KMS-11 (cell line): ENCODE results near the gene USP40.

Experiments used
- H2AFZ ChIP-seq: fragments of 200-600 bp; sonication (generic); 2 replicates; pipeline ENCODE4 v1.6.1; 2016; ENCODE audit warnings: antibody characterized with exemption, mixed run types, low read depth
- H3K27ac ChIP-seq: fragments of 200-600 bp; sonication (generic); 2 replicates; pipeline ENCODE4 v1.6.1; 2016; ENCODE audit warnings: mild to moderate bottlenecking, mixed run types
- H3K27me3 ChIP-seq: fragments of 200-600 bp; sonication (generic); 2 replicates; pipeline ENCODE4 v1.6.1; 2017; ENCODE audit warnings: mild to moderate bottlenecking, low read depth, mixed run types, moderate library complexity; ENCODE audit not compliant: insufficient read depth
- H3K36me3 ChIP-seq: fragments of 200-600 bp; sonication (generic); 2 replicates; pipeline ENCODE4 v1.6.1; 2017; ENCODE audit warnings: mild to moderate bottlenecking, mixed run types; ENCODE audit not compliant: insufficient read depth
- H3K4me1 ChIP-seq: fragments of 200-600 bp; sonication (generic); 2 replicates; pipeline ENCODE4 v1.6.1; 2016; ENCODE audit warnings: mild to moderate bottlenecking, low read depth, mixed run types; ENCODE audit not compliant: poor library complexity, severe bottlenecking
- H3K4me2 ChIP-seq: fragments of 200-600 bp; sonication (generic); 2 replicates; pipeline ENCODE4 v1.7.0; 2016; ENCODE audit warnings: mild to moderate bottlenecking, mixed run types
- H3K4me3 ChIP-seq: fragments of 200-600 bp; sonication (generic); IDR thresholded peaks from 2 replicates; pipeline ENCODE4 v1.6.1; 2017; ENCODE audit warnings: low read depth, low read length, mixed read lengths; ENCODE audit not compliant: insufficient read depth
- H3K79me2 ChIP-seq: fragments of 200-600 bp; sonication (generic); 2 replicates; pipeline ENCODE4 v1.6.1; 2016; ENCODE audit warnings: low read depth, mixed run types; ENCODE audit not compliant: insufficient read depth
- H3K9ac ChIP-seq: fragments of 200-600 bp; sonication (generic); 2 replicates; pipeline ENCODE4 v1.6.1; 2016; ENCODE audit warnings: mild to moderate bottlenecking, mixed run types
- H4K20me1 ChIP-seq: fragments of 200-600 bp; sonication (generic); 2 replicates; pipeline ENCODE4 v1.6.1; 2016; ENCODE audit warnings: mild to moderate bottlenecking, mixed run types; ENCODE audit not compliant: insufficient read depth
- CTCF ChIP-seq: fragments of 200-600 bp; sonication (generic); conservative IDR thresholded peaks from 2 replicates; pipeline ENCODE4 v1.6.1; 2017; ENCODE audit warnings: low read depth, mild to moderate bottlenecking, antibody characterized with exemption, low read length, moderate library complexity, mixed read lengths

Gene USP40

GRCh38 chr2:233546774-233547173 lies 19.8 kb downstream of the USP40 start:
- H3K36me3 ChIP-seq, result no peaks in the 10 kb centered on the region
- TF ChIP-seq CTCF, result no peak
- no peak overlapping the region for H3K9ac ChIP-seq
- no peak overlapping the region for H3K27ac ChIP-seq
- H3K79me2 ChIP-seq, result no peaks in the 10 kb centered on the region
- no peaks in the 10 kb centered on the region for H3K4me1 ChIP-seq
- no peaks in the 10 kb centered on the region for H3K27me3 ChIP-seq
- no peak overlapping the region for H3K4me3 ChIP-seq
- H3K4me2 ChIP-seq, result no peak overlapping the region
- H2AFZ ChIP-seq, result no peak overlapping the region
- no peaks in the 10 kb centered on the region for H4K20me1 ChIP-seq

GRCh38 chr2:233546101-233546500 lies 20.5 kb downstream of the USP40 start:
- no peaks in the 10 kb centered on the region for H3K4me1 ChIP-seq
- H4K20me1 ChIP-seq, result no peaks in the 10 kb centered on the region
- no peak overlapping the region for H3K9ac ChIP-seq
- no peak overlapping the region for H3K4me3 ChIP-seq
- no peak overlapping the region for H3K27ac ChIP-seq
- no peak for TF ChIP-seq CTCF
- no peaks in the 10 kb centered on the region for H3K27me3 ChIP-seq
- no peak overlapping the region for H3K4me2 ChIP-seq
- no peaks in the 10 kb centered on the region for H3K36me3 ChIP-seq
- no peak overlapping the region for H2AFZ ChIP-seq
- no peaks in the 10 kb centered on the region for H3K79me2 ChIP-seq

GRCh38 chr2:233544200-233544610 lies 22.4 kb downstream of the USP40 start:
- no peak for TF ChIP-seq CTCF
- Histone ChIP-seq H3K4me1 (no peaks in the 10 kb centered on the region), H3K36me3 (no peaks in the 10 kb centered on the region; the same call in 1 of the 2 replicates), H3K4me2 (no peak overlapping the region), H3K27me3 (no peaks in the 10 kb centered on the region), H3K4me3 (no peak overlapping the region), H3K79me2 (no peaks in the 10 kb centered on the region), H4K20me1 (no peaks in the 10 kb centered on the region), H3K9ac (no peak overlapping the region), H3K27ac (no peak overlapping the region), H2AFZ (no peak overlapping the region)

GRCh38 chr2:233542507-233542906 lies 24.1 kb downstream of the USP40 start:
- Histone ChIP-seq H3K4me2 (no peak overlapping the region), H3K27ac (no peak overlapping the region), H3K27me3 (no peaks in the 10 kb centered on the region), H3K36me3 (no peaks in the 10 kb centered on the region; the same call in 1 of the 2 replicates), H4K20me1 (no peaks in the 10 kb centered on the region), H3K79me2 (no peaks in the 10 kb centered on the region), H3K4me3 (no peak overlapping the region), H2AFZ (no peak overlapping the region), H3K4me1 (no peaks in the 10 kb centered on the region), H3K9ac (no peak overlapping the region)
- TF ChIP-seq CTCF, result no peak
